Fibroblast of skin of right biceps (primary cell): ENCODE measurements around the gene DCUN1D1.

Experiments
- DNase-seq: peaks from one replicate; pipeline ENCODE4 v3.0.0-alpha.2; 2013

Gene DCUN1D1

GRCh38 chr3:182971637-182972036 lies 8.7 kb downstream of the DCUN1D1 start:
- no peak for DNase-seq

DNA sequence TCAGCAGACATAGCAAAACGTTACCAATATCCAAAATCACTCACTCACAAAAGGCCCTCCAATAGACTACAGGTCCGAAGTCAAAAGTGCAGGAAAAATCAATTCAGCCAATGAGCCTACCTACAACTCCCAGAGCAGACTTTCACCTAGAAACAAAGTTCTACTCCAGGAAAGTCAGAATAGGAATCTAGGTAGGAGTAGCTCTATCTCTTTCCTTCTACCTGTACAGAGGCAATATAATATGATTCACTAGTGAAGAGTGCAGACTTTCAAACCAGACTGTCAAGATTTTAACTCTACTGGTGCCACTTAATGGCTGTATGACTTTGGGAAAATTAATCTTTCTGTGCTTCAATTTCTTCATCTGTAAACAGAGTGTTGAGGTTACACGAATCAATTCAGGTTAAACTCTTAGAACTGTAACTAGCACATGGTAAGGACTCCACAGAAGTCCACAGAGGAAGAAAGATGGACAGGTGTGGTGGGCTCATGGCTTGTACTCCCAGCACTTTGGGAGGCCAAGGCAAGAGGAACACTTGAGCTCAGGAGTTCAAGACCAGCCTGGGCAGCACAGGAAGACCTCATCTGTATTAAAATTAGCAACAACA lies 9.4 kb downstream of the DCUN1D1 start:
- DNase-seq, result no peak

DNA sequence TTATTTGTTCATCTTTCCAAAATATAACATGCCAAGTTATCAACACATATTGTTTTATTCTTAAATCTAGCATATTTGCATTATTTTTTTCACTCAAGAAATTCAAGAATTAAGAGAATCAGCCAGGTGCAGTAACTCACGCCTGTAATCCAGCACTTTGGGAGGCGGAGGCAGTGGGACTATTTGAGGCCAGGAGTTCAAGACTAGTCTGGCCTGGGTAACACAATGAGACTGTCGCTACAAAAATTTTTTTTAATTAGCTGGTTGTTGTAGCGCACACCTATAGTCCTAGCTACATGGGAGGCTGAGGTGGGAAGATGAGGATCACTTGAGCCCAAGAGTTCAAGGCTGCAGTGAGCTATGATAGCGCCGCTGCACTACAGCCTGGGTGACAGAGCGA lies 10.5 kb downstream of the DCUN1D1 start:
- DNase-seq, result no peak

DNA sequence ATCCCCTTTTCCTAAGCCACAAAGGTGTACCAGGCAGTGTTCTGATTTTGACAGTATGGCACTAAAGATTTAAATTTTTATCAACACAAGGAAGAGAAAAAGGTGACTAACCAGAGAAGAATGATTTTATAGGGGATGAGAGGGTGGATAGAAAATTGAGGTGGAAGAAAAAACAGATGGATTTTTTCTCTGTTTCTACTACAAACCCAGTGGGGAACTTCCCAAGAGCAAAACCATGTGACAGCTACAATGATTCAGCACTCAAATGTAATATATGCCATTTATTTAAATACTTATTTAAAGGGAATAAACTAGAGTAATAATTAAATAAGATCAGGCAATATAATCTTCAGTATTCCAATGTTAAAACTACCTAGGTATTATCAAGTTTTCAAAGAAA lies 11.1 kb downstream of the DCUN1D1 start:
- DNase-seq, result peak; percentile 55

- DNase-seq, result no peak
Measured at GRCh38 chr3:182967218-182968204, 12.8 kb downstream of the DCUN1D1 start.

GRCh38 chr3:182965861-182966366 lies 14.4 kb downstream of the DCUN1D1 start:
- DNase-seq, result no peak

- DNase-seq, result no peak
Measured at GRCh38 chr3:182964179-182964578, 16.2 kb downstream of the DCUN1D1 start.

DNA sequence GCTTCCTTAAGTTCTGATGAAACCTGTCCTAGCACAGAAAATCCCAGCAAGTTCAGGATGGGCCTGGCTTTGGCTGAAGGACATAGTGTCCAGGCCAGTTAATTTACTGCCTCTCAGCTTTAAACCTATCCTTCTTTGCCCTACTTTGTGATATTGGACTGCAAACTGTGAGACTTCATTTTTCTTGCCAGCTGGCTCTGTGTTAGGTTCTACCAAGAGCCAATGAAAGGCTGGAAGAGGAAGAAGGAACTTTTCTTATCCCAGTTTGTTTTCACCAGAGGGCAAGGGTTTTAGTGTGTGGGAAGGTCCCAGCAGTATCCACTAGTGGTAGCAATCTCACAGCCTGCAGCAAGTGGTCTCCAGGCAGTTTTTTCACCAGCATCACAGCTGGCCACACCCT lies 18.2 kb downstream of the DCUN1D1 start:
- no peak for DNase-seq

DNA sequence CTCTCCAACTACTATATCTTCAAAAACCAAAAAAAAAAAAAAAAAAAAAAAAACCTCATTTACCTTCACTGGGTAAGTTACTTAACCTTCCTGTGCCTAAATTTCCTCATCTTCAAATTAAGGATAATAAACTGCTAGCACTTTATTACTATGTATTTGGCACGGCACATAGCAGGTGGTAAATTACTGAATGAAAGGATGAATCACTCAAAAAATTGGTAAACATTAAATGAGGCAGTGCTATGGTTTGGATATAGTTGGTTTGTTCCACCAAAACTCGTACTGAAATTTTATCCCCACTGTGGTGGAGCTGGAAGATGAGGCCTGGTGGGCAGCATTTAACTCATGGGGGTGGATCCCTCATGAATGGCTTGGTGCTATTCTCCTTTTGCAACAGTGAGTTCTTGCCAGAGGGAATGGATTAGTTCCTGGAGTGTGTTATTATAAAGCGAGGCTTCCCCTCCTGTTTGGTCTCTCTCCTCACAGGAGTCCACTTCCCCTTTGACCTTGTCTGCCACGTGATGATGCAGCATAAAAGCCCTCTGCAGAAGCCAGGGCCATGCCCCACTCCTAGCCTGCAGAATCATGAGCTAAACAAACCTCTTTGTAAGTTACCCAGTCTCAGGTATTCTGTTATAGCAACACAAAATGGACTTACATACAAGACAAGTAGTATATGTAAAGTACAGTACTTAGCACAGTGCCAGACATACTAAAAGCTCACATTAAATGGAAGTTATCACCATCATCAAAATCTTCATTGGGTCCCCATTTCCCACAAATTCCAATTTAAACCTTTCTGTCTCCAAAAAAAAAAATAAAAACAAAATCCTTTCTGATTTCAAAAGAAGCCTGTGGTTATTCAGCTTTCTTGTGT lies 20.6 kb downstream of the DCUN1D1 start:
- DNase-seq, result no peak

- DNase-seq, result no peak
Measured at GRCh38 chr3:182957676-182958266, 22.6 kb downstream of the DCUN1D1 start.

GRCh38 chr3:182957226-182957625 lies 23.1 kb downstream of the DCUN1D1 start:
- DNase-seq, result no peak

DNA sequence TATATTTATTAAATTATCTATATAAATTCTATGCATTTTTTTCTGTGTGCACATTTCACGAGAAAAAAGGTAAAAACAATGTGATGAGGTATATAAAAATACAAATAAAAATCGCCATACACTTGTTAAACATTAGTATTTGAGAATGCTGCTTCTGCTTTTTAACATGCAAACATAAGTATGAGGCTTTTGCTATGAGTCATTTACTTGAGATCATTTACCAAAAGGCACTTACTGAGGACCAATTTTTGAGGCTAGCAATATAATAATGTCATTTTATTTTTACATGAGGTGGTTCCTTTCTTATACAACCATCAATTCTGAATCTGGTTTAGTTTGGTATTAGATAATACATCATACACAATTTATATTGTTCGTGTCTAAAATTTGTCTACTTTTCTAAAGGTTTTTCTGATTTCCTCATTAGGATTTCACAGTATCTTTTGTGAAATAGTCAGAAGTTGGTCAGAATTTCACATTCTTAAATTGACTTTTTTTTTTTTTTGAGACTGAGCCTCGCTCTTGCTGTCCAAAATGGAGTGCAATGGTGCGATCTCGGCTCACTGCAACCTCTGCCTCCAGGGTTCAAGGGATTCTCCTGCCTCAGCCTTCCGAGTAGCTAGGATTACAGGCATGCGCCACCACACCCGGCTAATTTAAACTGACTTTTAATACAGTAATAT lies 25.6 kb downstream of the DCUN1D1 start:
- DNase-seq, result no peak

DNA sequence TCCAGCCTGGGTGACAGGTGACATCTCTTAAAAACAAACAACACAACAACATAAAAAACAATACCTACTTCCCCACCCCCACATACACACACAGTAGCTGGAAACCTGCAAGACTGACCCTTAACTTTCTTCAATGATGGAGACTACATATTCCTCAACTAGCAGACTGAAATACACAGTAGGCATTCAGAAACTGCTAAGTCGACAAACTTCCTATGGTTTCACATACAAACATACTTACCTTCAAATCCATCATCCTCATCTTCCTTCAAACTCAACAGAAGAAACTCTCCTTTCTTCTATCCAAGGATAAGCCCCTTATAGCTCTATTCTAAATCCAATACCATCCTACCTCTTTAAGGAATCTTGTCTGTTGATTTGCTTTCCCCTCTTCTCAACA lies 30.6 kb downstream of the DCUN1D1 start:
- DNase-seq, result no peak

GRCh38 chr3:182948305-182948704 lies 32.0 kb downstream of the DCUN1D1 start:
- no peak for DNase-seq

DNA sequence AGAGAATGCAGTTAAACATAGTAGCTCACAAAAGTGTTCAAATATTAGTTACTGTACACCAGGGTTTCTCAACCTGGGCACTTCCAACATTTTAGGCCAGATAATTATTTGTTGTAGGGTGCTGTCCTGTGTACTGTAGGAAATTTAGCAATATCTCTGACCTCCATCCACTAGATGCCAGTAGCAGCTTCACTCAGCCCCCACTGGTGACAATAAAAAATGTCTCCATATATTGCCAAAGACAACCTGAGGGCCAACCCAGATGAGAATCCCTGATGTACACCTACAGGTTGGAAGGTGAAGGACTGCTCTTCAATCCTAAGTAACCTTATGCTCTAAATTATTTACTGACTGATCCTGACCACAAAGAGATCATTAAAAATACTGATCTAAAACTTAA lies 32.5 kb downstream of the DCUN1D1 start:
- no peak for DNase-seq

- DNase-seq, result no peak
Measured at GRCh38 chr3:182941719-182942118, 38.6 kb downstream of the DCUN1D1 start.

GRCh38 chr3:182940266-182940808 lies 40.0 kb downstream of the DCUN1D1 start:
- DNase-seq, result no peak

- DNase-seq, result no peak
Measured at GRCh38 chr3:182937293-182938051, 42.9 kb downstream of the DCUN1D1 start.

DNA sequence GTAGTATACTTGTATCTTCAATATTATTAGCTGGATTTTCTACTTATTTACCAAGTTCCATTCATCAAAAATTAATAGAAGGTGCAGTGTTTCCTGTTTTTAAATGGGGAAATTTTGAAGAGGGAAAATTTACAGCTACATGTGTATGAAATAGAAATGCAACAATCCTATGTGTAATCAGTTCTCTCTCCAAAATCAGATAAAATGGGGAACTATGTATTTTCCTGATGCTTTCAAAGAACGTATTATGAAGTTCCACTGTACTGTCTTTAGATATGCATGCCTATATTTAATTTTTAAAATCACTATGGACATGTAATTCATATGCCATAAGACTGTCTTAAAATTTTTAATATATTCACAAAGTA lies 43.4 kb downstream of the DCUN1D1 start:
- DNase-seq, result no peak

- DNase-seq, result no peak
Measured at GRCh38 chr3:182936239-182936917, 44.0 kb downstream of the DCUN1D1 start.
